HG03432 (cell line): ENCODE results near the gene NDUFAB1.
"Not testable (repeated sequence)": the region's sequence is repeated elsewhere in the genome, so short reads cannot be mapped to it uniquely, and the experiment has no call there.

ENCODE experiments used
- ATAC-seq: cut with Tn5 transposase; IDR thresholded peaks from one replicate; pipeline ENCODE4 v1.9.1; 2021; ENCODE audit warnings: mild to moderate bottlenecking, moderate library complexity; ENCODE audit not compliant: unreplicated experiment

Gene NDUFAB1

DNA sequence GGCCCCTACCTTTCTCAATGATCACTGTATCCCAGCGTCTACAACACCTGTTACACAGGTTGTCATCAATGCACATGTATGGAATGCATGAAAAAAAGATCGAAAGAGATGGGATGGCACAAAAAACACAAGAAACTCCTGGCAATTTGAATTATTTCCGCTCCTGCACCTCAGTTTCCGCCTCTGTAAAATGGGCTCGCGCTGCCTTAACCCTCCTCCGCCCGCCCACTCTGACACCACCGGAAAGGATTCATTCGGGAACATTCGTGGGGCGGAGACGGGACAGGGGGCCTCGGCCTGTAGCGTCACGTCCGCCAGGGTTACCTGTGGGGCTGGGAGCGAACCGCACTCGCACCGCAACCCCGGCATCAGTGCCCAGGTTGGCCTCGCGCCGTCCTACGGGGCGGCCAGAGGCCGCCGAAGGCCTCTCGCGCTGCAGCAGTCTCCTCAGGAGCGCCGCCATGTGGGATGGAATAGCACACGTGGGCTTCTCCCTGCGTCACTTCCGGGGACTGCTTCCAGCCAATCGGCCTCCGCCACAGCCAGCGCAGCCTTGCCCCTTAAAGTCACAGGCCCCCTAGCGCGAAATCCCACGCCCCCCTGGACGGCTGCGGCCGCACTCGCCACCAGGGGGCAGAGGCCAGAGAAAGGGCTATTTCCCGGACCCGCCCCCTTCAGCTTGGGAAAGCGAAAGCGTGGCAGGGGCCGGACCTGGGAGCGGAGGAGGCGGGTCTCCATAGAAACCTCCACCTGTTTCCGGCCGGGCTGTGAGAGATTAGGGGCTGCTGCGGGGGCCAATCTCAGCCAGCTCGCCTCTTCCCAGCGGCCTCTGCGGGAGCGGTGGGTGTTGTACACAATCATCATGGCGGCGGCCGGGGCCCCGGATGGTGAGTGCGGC lies 39.0 kb downstream of the NDUFAB1 start, which contains the start of the genes EARS2 and UBFD1:
EARS2 (minus strand) TSS at position 470 of the 898 bp plus-strand sequence; CDS start at position 463, 7 bp downstream.
UBFD1 (plus strand) TSS at position 847 of the 898 bp plus-strand sequence; CDS start at position 863, 16 bp downstream.
- peak; percentile 92 for ATAC-seq

DNA sequence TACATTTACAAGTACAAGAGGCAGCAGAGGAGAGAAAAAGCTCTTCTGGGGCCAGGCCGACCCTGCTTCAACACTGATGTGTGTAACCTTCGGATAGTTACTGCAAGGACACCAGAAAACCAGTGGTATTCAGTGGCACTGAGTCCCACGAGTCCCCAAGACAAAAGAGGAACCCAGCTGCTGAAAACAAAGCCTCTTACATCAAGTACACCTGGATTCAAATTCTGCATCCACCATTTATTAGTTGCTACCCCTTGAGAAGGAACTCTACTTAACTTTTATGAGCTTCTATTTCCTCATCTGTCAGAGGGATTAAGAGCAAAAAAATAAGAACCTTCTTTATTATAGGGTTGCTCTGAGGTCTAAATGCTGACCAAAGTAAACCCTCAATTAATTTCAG lies 41.6 kb downstream of the NDUFAB1 start:
- ATAC-seq, result no peak

DNA sequence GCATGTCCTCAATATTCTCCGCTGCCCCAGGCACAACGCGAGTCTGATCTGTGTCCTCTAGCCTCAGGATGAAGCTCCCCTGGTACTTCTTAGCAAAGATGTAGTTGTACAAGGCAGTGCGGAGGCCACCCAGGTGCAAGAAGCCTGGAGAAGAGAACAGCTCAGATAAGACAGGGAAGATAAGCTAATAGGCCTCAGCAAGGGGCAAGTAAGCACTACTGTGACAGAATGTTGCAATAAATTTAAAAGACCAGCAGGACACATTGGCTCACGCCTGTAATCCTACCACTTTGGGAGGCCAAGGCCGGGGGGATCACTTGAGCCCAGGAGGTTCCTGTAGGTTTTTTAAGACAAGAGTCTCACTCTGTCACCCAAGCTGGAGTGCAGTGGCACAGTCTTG lies 44.0 kb downstream of the NDUFAB1 start:
- no peak for ATAC-seq

DNA sequence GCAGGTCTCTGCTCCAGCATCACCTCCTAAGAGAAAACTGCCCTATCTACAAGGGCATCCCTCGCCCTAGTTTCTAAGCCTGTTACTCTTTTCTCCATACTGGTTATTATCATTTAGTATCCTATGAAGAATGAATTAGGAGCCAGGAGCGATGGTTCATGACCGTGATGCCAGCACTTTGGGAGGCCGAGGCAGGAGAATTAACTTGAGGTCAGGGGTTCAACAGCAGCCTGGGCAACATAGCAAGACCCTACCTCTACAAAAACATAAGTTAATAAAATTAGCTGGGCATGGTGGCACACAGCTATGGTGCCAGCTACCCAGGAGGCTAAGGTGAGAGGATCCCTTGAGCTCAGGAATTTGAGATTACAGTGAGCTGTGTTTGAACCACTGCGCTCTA lies 46.2 kb downstream of the NDUFAB1 start:
- no peak for ATAC-seq

DNA sequence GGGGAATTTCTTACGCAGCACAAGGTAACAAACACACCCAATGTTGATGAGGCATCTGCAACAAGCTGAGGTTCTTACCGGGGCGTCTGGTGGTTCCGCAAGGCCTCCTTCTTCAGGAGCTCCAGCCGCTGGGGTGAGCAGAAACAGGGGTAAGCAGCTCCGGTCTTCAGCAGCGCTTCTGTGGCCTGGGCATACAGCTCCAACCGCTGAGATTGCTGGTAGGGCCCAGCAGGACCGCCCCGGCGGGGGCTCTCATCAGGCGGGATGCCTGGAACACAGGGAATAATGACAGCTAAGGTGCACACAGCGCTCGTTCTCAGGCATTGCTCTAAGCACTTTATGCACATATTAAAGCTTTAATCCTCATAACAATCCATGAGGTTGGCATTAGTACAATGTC lies 51.7 kb downstream of the NDUFAB1 start:
- no peak for ATAC-seq

DNA sequence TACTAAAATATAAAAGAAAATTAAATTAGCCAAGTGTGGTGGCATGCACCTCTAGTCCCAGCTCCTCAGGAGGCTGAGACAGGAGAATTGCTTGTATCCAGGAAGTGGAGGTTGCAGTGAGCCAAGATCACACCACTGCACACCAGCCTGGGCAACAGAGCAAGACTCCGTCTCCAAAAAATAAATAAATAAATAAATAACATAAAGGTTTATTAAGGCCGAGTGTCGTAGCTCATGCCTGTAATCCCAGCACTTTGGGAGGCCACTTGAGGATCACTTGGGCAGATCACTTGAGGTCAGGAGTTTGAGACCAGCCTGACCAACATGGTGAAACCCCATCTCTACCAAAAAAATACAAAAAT lies 55.3 kb downstream of the NDUFAB1 start:
- not testable (repeated sequence) for ATAC-seq

DNA sequence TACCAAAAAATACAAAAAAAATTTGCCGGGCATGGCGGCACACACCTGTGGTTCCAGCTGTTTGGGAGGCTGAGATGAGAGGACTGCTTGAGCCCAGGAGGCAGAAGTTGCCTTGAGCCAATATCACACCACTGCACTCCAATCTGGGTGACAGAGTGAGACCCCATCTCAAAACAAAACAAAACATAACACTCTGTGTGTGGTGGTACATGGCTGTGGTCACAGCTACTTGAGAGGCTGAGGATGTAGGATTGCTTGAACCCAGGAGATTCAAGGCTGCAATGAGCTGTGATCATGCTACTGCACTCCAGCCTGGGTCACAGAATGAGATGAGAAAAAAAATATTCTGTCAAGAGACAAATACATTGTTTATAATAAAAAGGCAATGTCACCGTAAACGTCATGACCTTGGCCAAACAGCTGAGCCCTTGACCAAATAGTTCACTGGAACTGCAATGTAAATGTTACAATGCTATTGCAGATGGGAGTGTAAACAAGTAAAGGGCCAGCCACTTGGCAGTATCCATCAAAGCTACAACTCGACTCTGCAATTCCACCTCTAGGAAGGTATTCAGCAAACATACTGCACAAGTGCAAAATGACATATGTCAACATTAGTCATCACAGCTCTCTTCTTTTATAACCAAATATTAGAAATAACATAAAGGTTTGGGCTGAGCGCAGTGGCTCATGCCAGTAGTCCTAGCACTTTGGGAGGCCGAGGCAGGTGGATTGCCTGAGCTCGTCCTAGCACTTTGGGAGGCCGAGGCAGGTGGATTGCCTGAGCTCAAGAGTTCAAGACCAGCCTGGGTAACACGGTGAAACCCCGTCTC lies 55.9 kb downstream of the NDUFAB1 start:
- no peak for ATAC-seq

DNA sequence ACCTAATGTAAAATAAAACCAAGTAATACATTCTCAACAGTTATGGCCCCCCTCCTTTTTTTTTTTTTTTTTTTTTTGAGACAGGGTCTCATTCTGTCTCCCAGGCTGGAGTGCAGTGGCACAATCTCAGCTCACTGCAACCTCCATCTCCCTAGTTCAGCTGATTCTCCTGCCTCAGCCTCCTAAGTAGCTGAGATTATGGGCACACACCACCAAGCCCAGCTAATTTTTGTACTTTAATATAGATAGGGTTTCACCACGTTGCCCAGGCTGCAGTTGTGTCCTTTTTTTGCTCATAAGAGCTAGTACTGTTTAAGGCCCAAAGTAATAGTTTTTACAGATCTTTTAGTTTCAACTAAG lies 57.2 kb downstream of the NDUFAB1 start:
- ATAC-seq, result no peak

DNA sequence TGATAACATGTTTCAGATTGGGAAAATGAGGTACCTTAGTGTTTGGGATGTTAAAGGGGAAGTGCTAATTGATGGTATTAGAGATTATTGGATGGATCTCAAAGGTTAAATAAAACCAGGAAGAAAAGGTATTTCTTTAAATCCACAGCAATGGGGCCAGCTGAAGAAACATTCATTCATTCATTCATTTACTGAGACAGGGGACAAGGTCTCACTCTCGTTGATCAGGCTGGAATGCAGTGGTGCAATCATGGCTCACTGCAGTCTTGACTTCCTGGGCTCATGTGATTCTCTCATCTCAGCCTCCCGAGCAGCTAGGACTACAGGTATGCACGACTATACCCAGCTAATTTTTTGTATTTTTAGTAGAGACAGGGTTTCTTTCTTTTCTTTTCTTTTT lies 58.7 kb downstream of the NDUFAB1 start:
- ATAC-seq, result no peak

DNA sequence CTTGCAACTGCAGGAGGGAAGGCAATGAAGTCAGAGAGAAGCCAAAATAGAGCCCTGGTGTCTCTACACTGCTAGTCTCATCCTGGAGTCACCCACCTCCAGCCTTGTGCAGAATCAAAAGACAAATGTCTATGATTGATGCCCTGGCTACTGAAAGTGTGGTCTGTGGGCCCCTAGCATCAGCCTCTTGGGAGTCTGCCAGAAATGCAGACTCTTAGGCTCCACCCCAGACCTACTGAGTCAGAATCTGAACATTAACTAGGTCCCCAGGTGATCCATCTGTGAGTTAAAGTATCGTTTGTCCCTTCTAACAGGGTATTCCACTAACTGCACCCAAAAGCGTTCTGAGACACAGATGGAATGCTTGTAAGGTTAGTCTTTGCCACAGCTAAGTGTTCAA lies 60.2 kb downstream of the NDUFAB1 start:
- ATAC-seq, result no peak

DNA sequence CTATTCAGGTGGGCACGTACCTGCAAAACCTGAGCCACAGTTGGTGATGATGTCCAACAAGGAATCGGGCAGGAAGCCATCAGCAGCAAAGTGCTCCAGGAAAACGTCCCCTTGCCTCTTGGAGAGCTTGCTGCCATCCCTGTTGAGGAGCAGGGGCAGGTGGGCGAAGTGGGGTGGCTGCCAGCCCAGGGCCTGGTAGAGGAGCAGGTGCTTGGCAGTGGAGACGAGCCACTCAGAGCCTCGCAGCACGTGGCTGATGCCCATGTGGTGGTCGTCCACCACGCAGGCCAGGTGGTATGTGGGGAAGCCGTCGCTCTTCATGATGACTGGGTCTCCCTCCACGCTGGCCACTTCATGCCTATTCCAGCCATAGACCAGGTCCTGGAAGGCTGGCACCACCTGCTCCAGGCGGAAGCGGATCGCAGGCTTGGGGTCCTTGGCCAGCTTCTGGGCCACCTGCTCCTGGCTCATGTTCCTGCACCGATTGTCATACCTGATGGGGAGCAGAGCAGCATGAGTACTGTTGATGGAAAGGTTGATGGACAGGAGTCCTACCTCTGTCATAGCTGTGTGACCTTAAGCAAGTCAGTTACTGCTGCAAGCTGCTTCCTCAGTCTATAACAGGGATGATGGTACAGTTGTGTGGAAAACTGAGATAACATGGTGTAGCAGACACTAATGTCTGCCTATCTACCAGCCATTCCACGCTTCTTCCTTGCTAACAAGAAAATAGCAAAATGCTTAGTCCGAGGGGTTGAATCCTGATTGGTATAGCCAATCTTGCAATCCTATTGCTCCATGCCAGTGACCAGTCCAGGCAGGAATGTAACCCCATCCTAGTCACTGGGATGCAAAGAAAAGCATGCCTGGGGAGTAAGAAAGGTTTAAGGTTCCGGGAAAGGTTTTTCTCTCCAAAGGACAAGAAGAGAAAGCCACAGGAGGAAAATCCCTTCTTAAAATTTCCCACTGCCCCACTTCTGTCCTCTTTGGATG lies 61.0 kb downstream of the NDUFAB1 start:
- no peak for ATAC-seq

DNA sequence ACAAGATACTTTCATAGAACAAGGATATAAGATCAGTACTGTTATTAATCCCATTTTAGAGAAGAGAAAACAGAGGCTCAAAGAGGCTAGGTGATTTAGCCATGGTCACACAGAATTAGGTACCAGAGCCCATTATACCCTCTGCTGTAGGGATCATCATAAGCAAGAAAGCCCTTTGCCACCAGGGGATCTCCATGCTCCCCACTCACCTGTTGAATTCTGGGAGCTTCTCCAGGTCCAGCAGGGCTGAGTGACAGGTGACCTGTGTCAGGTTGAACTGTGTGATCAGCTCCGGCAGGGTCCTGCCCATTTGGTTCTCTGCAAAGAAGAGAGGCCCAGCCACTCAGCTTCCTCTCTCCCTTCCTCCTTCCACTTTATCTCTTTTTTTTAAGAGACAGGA lies 63.7 kb downstream of the NDUFAB1 start:
- ATAC-seq, result no peak
